GM04503 (cell line): ENCODE measurements around the gene IL20RA.
"Not testable (repeated sequence)": the region's sequence is repeated elsewhere in the genome, so short reads cannot be mapped to it uniquely, and the experiment has no call there.

Source experiments
- DNase-seq: peaks from one replicate; pipeline ENCODE4 v3.0.0-alpha.2; 2012; ENCODE audit warnings: low read depth

The IL20RA gene

GRCh38 chr6:137006056-137006455 is 38.7 kb downstream of the IL20RA start:
- no peak for DNase-seq

- DNase-seq, result no peak
Measured at GRCh38 chr6:137005073-137005472, 39.7 kb downstream of the IL20RA start.

GRCh38 chr6:137002505-137002904 is 42.3 kb downstream of the IL20RA start:
- DNase-seq, result no peak

GRCh38 chr6:137001977-137002302 is 42.8 kb downstream of the IL20RA start:
- no peak for DNase-seq

- DNase-seq, result no peak
Measured at GRCh38 chr6:137001299-137001976, 43.3 kb downstream of the IL20RA start.

GRCh38 chr6:137000825-137001224 is 43.9 kb downstream of the IL20RA start:
- no peak for DNase-seq

GRCh38 chr6:136995521-136995920 is 49.2 kb downstream of the IL20RA start:
- DNase-seq, result no peak

- DNase-seq, result no peak
Measured at GRCh38 chr6:136994782-136995181, 50.0 kb downstream of the IL20RA start.

- no peak for DNase-seq
Measured at GRCh38 chr6:136992113-136992512, 52.7 kb downstream of the IL20RA start.

- DNase-seq, result no peak
Measured at GRCh38 chr6:136991646-136992045, 53.1 kb downstream of the IL20RA start.

GRCh38 chr6:136990754-136991153 is 54.0 kb downstream of the IL20RA start:
- DNase-seq, result no peak

- DNase-seq, result no peak
Measured at GRCh38 chr6:136990242-136990578, 54.6 kb downstream of the IL20RA start.

- no peak for DNase-seq
Measured at GRCh38 chr6:136989571-136990241, 55.1 kb downstream of the IL20RA start.

- DNase-seq, result no peak
Measured at GRCh38 chr6:136987526-136987925, 57.2 kb downstream of the IL20RA start.

GRCh38 chr6:136985502-136985901 is 59.3 kb downstream of the IL20RA start:
- no peak for DNase-seq

GRCh38 chr6:136984578-136984977 is 60.2 kb downstream of the IL20RA start:
- DNase-seq, result no peak

- DNase-seq, result no peak
Measured at GRCh38 chr6:136983687-136984086, 61.1 kb downstream of the IL20RA start.

GRCh38 chr6:136982928-136983327 is 61.8 kb downstream of the IL20RA start:
- DNase-seq, result no peak

GRCh38 chr6:136980070-136980469 is 64.7 kb downstream of the IL20RA start:
- no peak for DNase-seq

- no peak for DNase-seq
Measured at GRCh38 chr6:136979206-136979605, 65.6 kb downstream of the IL20RA start.

GRCh38 chr6:136977075-136977474 is 67.7 kb downstream of the IL20RA start:
- DNase-seq, result no peak

- no peak for DNase-seq
Measured at GRCh38 chr6:136975089-136975715, 69.6 kb downstream of the IL20RA start.

- DNase-seq, result not testable (repeated sequence)
Measured at GRCh38 chr6:136973781-136974180, 71.0 kb downstream of the IL20RA start.

- no peak for DNase-seq
Measured at GRCh38 chr6:136971609-136972008, 73.2 kb downstream of the IL20RA start.
